Lung (tissue), 12 donors: ENCODE data around the gene TMEM9. TPM values are rescaled to one million over a fixed set of nuclear protein-coding genes. Genes with fewer than 3 reads are reported as not detected.

ENCODE experiments used
- ATAC-seq: fragments of 200-7000 bp; cut with Tn5 transposase; one replicate; pipeline ENCODE4 v1.9.1; 2020; ENCODE audit warnings: moderate number of reproducible peaks; ENCODE audit not compliant: insufficient read depth, low FRiP score
- DNase-seq, 3 donors: peaks; one replicate each; pipeline ENCODE4 v3.0.0-alpha.2; 2013 to 2017
- H3K27ac ChIP-seq, 2 donors: one replicate each; pipeline ENCODE4 v1.5.1; 2013; ENCODE audit warnings: mild to moderate bottlenecking in 2 of 2, moderate library complexity in 2 of 2, control low read depth in 1 of 2, inconsistent platforms in 1 of 2, low read depth in 1 of 2, low read length in 1 of 2
- H3K27me3 ChIP-seq, 3 donors: one replicate each; pipeline ENCODE4 v1.5.1; 2013; ENCODE audit warnings: low read length in 2 of 3; ENCODE audit not compliant: control insufficient read depth in 3 of 3, insufficient read depth in 3 of 3
- H3K36me3 ChIP-seq, 4 donors: one replicate each; pipeline ENCODE4 v1.5.1; 2013; ENCODE audit warnings: low read length in 4 of 4, mild to moderate bottlenecking in 1 of 4, moderate library complexity in 1 of 4; ENCODE audit not compliant: control insufficient read depth in 4 of 4, insufficient read depth in 4 of 4
- H3K4me1 ChIP-seq, 5 donors: one replicate each; pipeline ENCODE4 v1.5.1; 2013; ENCODE audit warnings: low read length in 5 of 5, mild to moderate bottlenecking in 2 of 5, moderate library complexity in 1 of 5; ENCODE audit not compliant: control insufficient read depth in 5 of 5, insufficient read depth in 5 of 5
- H3K4me3 ChIP-seq: one replicate; pipeline ENCODE4 v1.5.1; 2013; ENCODE audit warnings: mild to moderate bottlenecking, control low read depth, moderate library complexity
- H3K9ac ChIP-seq, 2 donors: one replicate each; pipeline ENCODE4 v1.5.1; 2013; ENCODE audit warnings: low read length in 2 of 2, control low read depth in 1 of 2; ENCODE audit not compliant: insufficient read depth in 1 of 2
- H3K9me3 ChIP-seq, 4 donors: one replicate each; pipeline ENCODE4 v1.5.1; 2013; ENCODE audit warnings: low read length in 3 of 4, mild to moderate bottlenecking in 1 of 4, moderate library complexity in 1 of 4; ENCODE audit not compliant: control insufficient read depth in 4 of 4, insufficient read depth in 3 of 4
- CTCF ChIP-seq: IDR thresholded peaks from 2 replicates; pipeline ENCODE4 v1.5.1; 2012; ENCODE audit warnings: mild to moderate bottlenecking; ENCODE audit errors: control extremely low read depth, extremely low read depth
- WGBS, 2 donors: extraction: QIAGEN DNeasy Blood & Tissue Kit; methylation state at CpG; one replicate each; pipeline ENCODE4 v1.1.7; 2013; 5-methylcytosine and 5-hydroxymethylcytosine counted together
- polyA plus RNA-seq, 2 donors: library from polyadenylated mRNA; stranded (reverse); fragments of 200-250 nt; gene quantifications; one replicate each; pipeline ENCODE4 v1.2.1, GENCODE V29; 2013
- total RNA-seq, 2 donors: library from RNA; depleted of rRNA in 1 of 2; stranded (reverse); fragments of >200 nt in 1 of 2; gene quantifications; one replicate each; pipeline ENCODE4 v1.2.1, GENCODE V29; 2014 to 2021
- donor health status: control.
- donor health status: control.
- donor health status: Bipolar disorder and iron deficiency.
- donor health status: healthy.
- donor health status: DM: yes; HTN: yes; CAD: no.

TMEM9 gene
- total and polyA plus RNA-seq, 4 donors: 64.8 to 89.7 (median 77.6) TPM

- ATAC-seq: no peak
- H3K27ac ChIP-seq: no peak overlapping the region
- WGBS, 2 donors: 93 to 95% methylated on average over 2 of the region's 2 CpGs
These were observed 58.7 kb downstream of the TMEM9 start for GRCh38 chr1:201095581-201095980.

DNA sequence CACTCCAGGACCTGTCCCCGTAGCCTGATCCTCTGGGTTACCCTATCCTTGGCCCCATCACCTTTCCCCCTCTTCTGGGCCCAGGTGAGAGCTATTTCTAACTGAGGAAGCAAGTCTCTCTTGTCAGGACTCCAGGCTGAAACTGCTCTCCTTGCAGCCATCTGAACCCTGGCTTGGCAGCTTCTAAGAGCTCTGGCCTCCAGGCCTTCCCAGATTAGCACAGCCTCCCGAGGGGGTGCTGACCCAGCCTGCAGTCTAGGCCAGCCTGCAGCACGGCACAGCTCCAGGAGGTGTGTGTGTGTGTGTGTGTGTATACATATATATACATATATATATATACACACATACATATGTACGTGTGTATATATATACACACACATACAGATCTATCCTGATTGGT lies 59.4 kb downstream of the TMEM9 start:
- no peaks in the 10 kb centered on the region for H3K27me3 ChIP-seq
- no peak overlapping the region for H3K4me3 ChIP-seq
- TF ChIP-seq CTCF: no peak
- H3K4me1 ChIP-seq: peaks cover 0 to 25% (median 0%) of the 10 kb centered on the region in 5 donors
- 70 to 84% methylated on average over 4 of the region's 4 CpGs for WGBS, 2 donors
- no peak overlapping the region for H3K9ac ChIP-seq
- H3K27ac ChIP-seq: no peak overlapping the region
- DNase-seq (peak; percentile 42 to 60 (median 54)), ATAC-seq (no peak)
- no peaks in the 10 kb centered on the region for H3K36me3 ChIP-seq
- no peaks in the 10 kb centered on the region for H3K9me3 ChIP-seq

More at GRCh38 chr1:201095581-201095980, 58.7 kb downstream of the TMEM9 start:
- H3K9ac ChIP-seq: no peak overlapping the region
- DNase-seq: no peak
- no peaks in the 10 kb centered on the region for H3K36me3 ChIP-seq
- TF ChIP-seq CTCF: no peak
- peaks cover 0 to 20% (median 0%) of the 10 kb centered on the region in 5 donors for H3K4me1 ChIP-seq
- no peaks in the 10 kb centered on the region for H3K9me3 ChIP-seq
- no peak overlapping the region for H3K4me3 ChIP-seq
- no peaks in the 10 kb centered on the region for H3K27me3 ChIP-seq

DNA sequence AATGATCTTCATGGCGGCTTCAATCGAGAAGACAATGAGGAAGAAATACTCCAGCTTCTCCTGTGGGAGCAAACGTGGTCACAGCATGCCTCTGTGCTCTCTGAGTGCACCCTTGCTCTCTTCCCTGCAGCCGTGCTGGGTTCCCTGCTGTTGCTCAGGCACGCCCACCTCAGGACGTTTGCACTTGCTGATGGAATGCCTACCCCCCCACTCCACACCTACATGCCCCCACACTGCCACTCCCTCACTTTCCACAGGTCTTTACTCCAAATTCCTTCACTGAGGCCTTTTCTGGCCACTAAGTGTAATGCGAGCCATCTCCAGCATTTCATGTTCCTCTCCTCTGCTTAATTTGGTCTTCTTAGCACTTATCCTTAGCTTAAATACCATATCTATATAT lies 60.3 kb downstream of the TMEM9 start:
- WGBS, 2 donors: 81 to 82% methylated on average over 7 of the region's 7 CpGs
- ATAC-seq: no peak

More for the DNA sequence above, 60.3 kb downstream of the TMEM9 start:
- no peaks in the 10 kb centered on the region for H3K36me3 ChIP-seq
- no peaks in the 10 kb centered on the region for H3K9me3 ChIP-seq
- TF ChIP-seq CTCF: no peak
- H3K4me1 ChIP-seq: peaks cover 0 to 31% (median 0%) of the 10 kb centered on the region in 5 donors
- no peak overlapping the region for H3K9ac ChIP-seq
- no peak for DNase-seq
- H3K27me3 ChIP-seq: no peaks in the 10 kb centered on the region
- H3K27ac ChIP-seq: no peak overlapping the region
- no peak overlapping the region for H3K4me3 ChIP-seq
